AG09309 (cell line): ENCODE data around the gene HELZ.

Source experiments
- DNase-seq: peaks from one replicate; pipeline ENCODE4 v3.0.0-alpha.2; 2010; ENCODE audit warnings: low read depth
- H3K4me3 ChIP-seq: 2 replicates; pipeline ENCODE4 v1.5.1; 2011; ENCODE audit warnings: mild to moderate bottlenecking, low read depth, low read length, moderate library complexity; ENCODE audit not compliant: control insufficient read depth
- TF ChIP-seq, protein P1 (sequence below): IDR thresholded peaks from 2 replicates; pipeline ENCODE4 v1.5.1; 2011; ENCODE audit warnings: mild to moderate bottlenecking, low read depth, low read length, inconsistent platforms; ENCODE audit not compliant: insufficient read depth, control insufficient read depth; ENCODE audit errors: missing control alignments

The HELZ gene

DNA sequence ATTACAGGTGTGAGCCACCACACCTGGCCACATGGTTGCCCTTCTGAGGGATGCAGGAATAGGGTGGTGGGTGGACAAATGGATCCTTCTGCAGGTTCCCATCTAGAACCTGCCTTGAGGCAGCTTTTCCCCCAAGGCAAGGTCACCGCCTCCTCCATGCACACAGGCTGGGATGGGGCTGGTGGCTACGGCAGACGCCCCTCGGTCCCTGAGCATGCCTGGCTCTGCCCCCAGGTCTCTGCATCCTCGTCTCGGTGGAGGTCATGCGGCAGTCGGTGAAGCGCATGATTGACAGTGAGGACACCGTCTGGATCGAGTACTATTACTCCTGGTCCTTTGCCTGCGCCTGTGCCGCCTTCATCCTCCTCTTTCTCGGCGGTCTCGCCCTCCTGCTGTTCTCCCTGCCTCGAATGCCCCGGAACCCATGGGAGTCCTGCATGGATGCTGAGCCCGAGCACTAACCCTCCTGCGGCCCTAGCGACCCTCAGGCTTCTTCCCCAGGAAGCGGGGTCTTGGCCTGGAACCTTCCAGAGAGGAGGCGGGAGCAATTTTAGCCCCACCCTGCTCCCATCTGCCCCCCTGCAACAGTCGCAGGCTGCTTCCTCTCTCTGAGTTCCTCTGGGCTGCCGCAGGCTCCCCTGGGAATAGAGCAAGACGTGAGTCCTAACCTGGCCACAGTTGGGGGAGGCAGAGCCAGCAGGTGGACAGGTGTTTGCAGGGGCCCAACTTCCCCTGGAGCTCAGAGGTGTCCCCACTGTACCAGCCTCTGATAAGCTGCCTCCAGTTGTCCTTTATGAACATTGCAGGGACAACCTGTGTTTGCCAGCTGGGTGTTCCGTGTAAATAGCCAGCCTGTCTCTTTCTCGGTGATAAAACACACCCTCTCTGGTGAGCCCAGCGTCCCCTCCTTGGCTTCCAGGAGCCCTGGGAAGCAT lies 188.9 kb downstream of the HELZ start:
- DNase-seq = no peak
- TF ChIP-seq, protein P1, sequence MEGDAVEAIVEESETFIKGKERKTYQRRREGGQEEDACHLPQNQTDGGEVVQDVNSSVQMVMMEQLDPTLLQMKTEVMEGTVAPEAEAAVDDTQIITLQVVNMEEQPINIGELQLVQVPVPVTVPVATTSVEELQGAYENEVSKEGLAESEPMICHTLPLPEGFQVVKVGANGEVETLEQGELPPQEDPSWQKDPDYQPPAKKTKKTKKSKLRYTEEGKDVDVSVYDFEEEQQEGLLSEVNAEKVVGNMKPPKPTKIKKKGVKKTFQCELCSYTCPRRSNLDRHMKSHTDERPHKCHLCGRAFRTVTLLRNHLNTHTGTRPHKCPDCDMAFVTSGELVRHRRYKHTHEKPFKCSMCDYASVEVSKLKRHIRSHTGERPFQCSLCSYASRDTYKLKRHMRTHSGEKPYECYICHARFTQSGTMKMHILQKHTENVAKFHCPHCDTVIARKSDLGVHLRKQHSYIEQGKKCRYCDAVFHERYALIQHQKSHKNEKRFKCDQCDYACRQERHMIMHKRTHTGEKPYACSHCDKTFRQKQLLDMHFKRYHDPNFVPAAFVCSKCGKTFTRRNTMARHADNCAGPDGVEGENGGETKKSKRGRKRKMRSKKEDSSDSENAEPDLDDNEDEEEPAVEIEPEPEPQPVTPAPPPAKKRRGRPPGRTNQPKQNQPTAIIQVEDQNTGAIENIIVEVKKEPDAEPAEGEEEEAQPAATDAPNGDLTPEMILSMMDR = no peak
- H3K4me3 ChIP-seq = no peak overlapping the region

DNA sequence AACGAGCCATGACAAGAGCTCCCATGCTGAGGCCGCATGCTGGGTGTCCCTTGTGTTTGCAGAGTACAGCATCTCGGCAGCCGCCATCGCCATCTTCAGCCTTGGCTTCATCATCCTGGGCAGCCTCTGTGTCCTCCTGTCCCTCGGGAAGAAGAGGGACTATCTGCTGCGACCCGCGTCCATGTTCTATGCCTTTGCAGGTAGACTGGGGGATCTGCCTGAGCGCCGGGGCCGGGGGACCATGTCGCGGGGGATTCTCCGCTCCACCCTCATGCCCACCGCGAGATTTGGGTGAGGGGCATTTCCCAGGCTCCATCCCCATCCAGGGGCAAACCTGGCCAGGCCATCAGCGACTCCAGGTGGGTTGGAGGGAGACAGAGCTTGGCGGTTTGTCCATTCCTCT lies 190.0 kb downstream of the HELZ start:
- TF ChIP-seq, protein P1 = no peak
- no peak for DNase-seq
- no peak overlapping the region for H3K4me3 ChIP-seq

DNA sequence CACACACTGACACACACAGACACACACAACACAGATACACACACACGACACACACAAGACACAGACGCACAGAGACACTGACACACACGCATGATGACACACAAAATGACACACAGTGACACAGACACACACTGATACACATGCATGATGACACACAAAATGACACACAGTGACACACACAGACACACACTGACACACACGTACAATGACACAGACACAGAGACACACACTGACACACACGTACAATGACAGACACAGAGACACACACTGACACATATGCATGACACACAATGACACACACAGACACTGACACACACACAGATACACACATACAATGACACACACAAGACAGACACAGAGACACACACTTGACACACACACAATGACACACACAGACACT lies 190.4 kb downstream of the HELZ start:
- TF ChIP-seq, protein P1 = no peak
- H3K4me3 ChIP-seq = no peak overlapping the region
- DNase-seq = no peak

DNA sequence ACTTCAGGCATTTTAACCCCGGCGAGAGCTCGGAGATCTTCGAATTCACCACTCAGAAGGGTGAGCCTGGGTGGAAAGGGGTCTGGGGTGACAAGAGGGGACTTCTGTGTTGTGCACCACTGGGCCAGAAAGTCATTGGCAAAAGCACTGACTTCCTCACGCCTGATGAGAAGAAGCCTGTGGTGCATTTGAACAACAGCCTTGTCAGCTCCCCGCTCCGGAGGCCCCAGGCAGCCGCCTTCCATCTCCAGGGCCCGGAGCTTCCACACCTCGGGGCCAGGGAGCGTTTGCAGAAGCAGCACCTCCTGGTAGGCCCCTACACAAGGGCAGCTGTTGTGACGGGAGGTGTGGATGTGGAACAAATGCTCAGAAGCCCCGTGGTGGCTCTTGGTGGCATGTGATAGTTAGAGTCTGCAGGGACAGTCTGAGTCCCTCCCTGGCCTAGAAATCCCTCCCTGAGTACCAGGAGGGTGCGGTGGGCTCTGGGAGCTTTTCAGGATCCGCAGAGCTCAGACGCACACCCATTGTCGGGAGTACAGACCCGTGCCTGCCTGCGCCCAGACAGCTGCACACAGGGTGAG lies 190.9 kb downstream of the HELZ start:
- TF ChIP-seq, protein P1 = no peak
- no peak for DNase-seq
- H3K4me3 ChIP-seq = no peak overlapping the region

DNA sequence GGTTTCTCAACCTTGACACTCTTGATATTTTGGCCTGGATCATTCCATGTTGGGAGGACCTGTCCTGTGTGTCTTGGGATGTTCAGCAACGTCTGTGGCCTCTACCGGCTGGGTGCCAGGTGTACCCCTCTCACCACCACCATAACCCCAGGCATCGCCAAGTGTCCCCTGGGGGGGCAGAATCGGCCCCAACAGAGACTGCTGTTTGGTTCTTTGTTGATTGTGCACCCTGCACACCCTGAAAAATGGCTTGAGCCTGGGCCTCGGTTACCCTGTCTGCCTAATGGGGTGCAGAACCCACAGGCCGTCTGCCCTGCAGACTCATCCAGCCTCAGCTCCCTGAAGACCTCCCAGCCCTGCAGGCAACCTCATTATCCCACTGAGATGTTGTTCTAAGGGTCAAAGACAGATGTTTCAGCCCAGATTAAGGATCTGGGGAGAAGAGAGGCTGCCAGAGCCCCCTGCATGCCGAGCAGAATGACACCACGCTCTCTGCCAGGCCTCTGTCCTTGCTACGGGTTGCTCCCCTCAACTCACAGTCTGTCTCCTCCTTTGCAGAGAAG lies 191.5 kb downstream of the HELZ start:
- no peak for DNase-seq
- TF ChIP-seq, protein P1 = no peak
- no peak overlapping the region for H3K4me3 ChIP-seq

DNA sequence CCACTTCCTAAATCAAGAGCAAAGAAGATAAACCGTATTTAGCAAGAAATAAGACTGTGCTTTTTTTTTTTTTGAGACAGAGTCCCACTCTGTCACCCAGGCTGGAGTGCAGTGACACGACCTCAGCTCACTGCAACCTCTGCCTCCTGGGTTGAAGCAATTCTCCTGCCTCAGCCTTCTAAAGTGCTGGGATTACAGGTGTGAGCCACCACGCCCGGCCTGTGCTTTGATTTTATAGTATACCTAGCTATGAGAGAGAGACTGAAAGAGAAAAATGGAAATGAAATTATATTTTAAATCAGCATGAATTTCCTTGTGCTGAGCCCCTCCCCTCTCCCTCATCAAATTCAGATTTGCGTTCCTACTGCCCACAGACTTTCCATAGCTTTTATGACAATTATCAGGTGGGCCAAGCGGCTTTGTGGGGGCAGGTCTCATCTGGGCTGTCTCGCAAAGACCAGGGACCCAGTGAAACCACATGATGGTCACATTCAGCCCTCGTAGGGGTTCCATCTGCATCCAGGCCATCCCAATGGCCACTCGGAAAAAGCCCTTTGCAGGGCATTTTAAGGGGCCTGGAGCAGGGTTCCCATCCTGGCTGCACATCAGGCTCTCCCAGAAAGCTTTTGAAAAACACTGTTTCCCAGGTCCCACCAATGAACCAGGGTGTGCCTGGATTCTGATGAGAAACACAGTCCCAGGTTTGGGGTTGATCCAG lies 192.1 kb downstream of the HELZ start:
- no peak overlapping the region for H3K4me3 ChIP-seq
- DNase-seq = no peak
- TF ChIP-seq, protein P1 = no peak
